Cardiac fibroblast (primary cell): ENCODE measurements around the gene RMDN2.

Source experiments
- DNase-seq, 2 donors: peaks; one replicate each; pipeline versions ENCODE4 v3.0.0 to v3.0.0-alpha.2; 2010; ENCODE audit warnings: low read depth in 2 of 2
- H3K4me3 ChIP-seq, 2 donors: replicated peaks in 1 of 2; 1 replicate in 1 of 2; 2 replicates in 1 of 2; pipeline ENCODE4 v1.5.1; 2011; ENCODE audit warnings: low read depth in 2 of 2, low read length in 2 of 2, mild to moderate bottlenecking in 2 of 2, moderate library complexity in 1 of 2
- CTCF ChIP-seq: IDR thresholded peaks from one replicate; pipeline ENCODE4 v1.5.1; 2011; ENCODE audit warnings: low read depth, mild to moderate bottlenecking, low read length, inconsistent platforms

Gene RMDN2

GRCh38 chr2:37975808-37976207 lies 50.7 kb downstream of the RMDN2 start:
- no peak overlapping the region for H3K4me3 ChIP-seq
- TF ChIP-seq CTCF = no peak
- no peak for DNase-seq

- no peak for DNase-seq
- H3K4me3 ChIP-seq = no peak overlapping the region
- no peak for TF ChIP-seq CTCF
Observed at GRCh38 chr2:37976411-37976810, 51.3 kb downstream of the RMDN2 start.

- H3K4me3 ChIP-seq = peak overlapping the region in 1 of 2 donors; percentile 35
- peak; percentile 80 to 86 for DNase-seq
- peak; percentile 70 for TF ChIP-seq CTCF
Observed at GRCh38 chr2:37982147-37982582, 57.1 kb downstream of the RMDN2 start.

- no peak for TF ChIP-seq CTCF
- DNase-seq = no peak
- H3K4me3 ChIP-seq = no peak overlapping the region
Observed at GRCh38 chr2:37982847-37983246, 57.8 kb downstream of the RMDN2 start.

GRCh38 chr2:37983719-37984118 lies 58.6 kb downstream of the RMDN2 start:
- no peak for DNase-seq
- H3K4me3 ChIP-seq = no peak overlapping the region

GRCh38 chr2:37984176-37984575 lies 59.1 kb downstream of the RMDN2 start:
- no peak for DNase-seq
- no peak overlapping the region for H3K4me3 ChIP-seq
- TF ChIP-seq CTCF = no peak

More at GRCh38 chr2:37983719-37984118, 58.6 kb downstream of the RMDN2 start:
- TF ChIP-seq CTCF = no peak

GRCh38 chr2:37984589-37984988 lies 59.5 kb downstream of the RMDN2 start:
- peak; percentile 60 to 62 for DNase-seq
- H3K4me3 ChIP-seq = no peak overlapping the region
- TF ChIP-seq CTCF = peak; percentile 26
